Tibial nerve (tissue), 3 donors: ENCODE results near the gene KRT1.

Experiments used
- POLR2A ChIP-seq, 2 donors: fragments of 450-650 bp; IDR thresholded peaks; one replicate each; pipeline ENCODE4 v1.6.1; 2017; ENCODE audit warnings: antibody characterized with exemption in 2 of 2, mild to moderate bottlenecking in 2 of 2, moderate library complexity in 2 of 2
- TF ChIP-seq, protein P1 (sequence below), 5 experiments: fragments of 200-600 bp in 3 of 5; fragments of 450-650 bp in 2 of 5; sonication (generic) in 3 of 5; IDR thresholded peaks; one replicate each; pipeline ENCODE4 v1.5.1; 2016 to 2019; ENCODE audit warnings: antibody characterized with exemption in 5 of 5, mild to moderate bottlenecking in 3 of 5, moderate library complexity in 2 of 5

DNA sequence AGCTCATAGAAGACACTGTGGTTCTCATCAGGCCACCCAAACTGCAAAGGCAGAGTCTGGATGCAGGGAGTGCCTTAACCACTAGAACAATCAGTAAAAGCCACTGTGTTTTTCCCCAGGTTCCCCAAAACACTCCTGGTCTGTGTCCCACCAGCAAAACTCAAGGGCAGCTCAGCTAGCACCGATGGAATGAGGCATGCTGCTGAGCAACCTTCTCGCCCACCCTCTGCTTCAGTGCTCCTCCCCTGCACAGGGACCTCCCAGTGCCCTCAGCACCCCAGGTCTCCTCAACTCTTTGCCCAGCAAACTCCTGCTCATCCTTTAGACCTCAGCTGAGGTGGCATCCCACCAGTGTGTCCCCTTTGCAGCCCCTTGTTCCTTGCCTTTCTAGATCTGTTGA is 19.2 kb upstream of the KRT1 start:
- TF ChIP-seq, protein P1, sequence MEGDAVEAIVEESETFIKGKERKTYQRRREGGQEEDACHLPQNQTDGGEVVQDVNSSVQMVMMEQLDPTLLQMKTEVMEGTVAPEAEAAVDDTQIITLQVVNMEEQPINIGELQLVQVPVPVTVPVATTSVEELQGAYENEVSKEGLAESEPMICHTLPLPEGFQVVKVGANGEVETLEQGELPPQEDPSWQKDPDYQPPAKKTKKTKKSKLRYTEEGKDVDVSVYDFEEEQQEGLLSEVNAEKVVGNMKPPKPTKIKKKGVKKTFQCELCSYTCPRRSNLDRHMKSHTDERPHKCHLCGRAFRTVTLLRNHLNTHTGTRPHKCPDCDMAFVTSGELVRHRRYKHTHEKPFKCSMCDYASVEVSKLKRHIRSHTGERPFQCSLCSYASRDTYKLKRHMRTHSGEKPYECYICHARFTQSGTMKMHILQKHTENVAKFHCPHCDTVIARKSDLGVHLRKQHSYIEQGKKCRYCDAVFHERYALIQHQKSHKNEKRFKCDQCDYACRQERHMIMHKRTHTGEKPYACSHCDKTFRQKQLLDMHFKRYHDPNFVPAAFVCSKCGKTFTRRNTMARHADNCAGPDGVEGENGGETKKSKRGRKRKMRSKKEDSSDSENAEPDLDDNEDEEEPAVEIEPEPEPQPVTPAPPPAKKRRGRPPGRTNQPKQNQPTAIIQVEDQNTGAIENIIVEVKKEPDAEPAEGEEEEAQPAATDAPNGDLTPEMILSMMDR (IDR thresholded peaks at IDR 0.05), result no peak
- no peak for TF ChIP-seq POLR2A (IDR thresholded peaks at IDR 0.05)
